H4 (cell line): Measurements from ENCODE around the gene ATXN1. TPM values are rescaled to one million over a fixed set of nuclear protein-coding genes. Genes with fewer than 3 reads are reported as not detected.

ENCODE experiments used
- DNase-seq: peaks from one replicate; pipeline ENCODE4 v3.0.0-alpha.2; 2015; ENCODE audit warnings: low spot score
- total RNA-seq: library from RNA; depleted of rRNA; stranded (reverse); fragments of >200 nt; shearing (Covaris generic); gene quantifications from 2 replicates; pipeline ENCODE4 v1.2.3, GENCODE V29; 2014

The ATXN1 gene
- total RNA-seq, 1 experiment from 2014 or later, result 18.9 TPM

- DNase-seq, result no peak
Measured at GRCh38 chr6:16253399-16254144, 507.7 kb downstream of the ATXN1 start.

- DNase-seq, result no peak
Measured at GRCh38 chr6:16252686-16253299, 508.5 kb downstream of the ATXN1 start.

GRCh38 chr6:16251706-16252105, 509.6 kb downstream of the ATXN1 start:
- DNase-seq, result no peak

GRCh38 chr6:16249971-16250370, 511.3 kb downstream of the ATXN1 start:
- no peak for DNase-seq
